Measurements from ENCODE around the gene RIN3. TPM values are rescaled to one million over a fixed set of nuclear protein-coding genes. Genes with fewer than 3 reads are reported as not detected.

Gene RIN3
- total and polyA plus RNA-seq, 2 donors (not counting 3 experiments of a cell fraction or from before 2014, with no cell fraction given) = 5.1 to 20.8 TPM

DNA sequence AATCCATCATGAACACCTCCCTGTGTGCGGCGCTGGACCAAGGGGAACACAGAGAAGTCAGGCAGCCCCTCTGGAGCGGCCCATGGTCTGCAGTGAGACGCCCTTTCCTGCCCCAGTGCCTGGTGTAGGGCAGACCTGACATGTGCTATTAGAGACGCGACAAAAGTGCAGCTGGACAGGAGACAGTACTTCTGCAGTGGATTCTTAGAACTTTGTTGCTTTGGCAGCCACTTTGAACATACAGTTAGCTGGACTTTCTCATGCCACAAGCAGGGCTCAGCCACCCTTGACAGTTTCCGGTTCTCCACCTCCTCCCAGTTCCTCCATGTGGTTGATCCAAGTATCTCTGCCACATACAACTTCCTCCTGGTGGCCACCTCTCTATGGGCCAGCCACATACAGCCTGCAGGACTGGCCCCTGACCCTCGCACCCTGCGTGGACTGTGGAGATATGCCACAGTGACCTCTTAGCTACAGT is 188.9 kb downstream of the RIN3 start:
- Histone ChIP-seq H3K27ac (ENCODE audit: insufficient read depth, low read depth, low read length) (no peak overlapping the region), H4K20me1 (replicated peaks; ENCODE audit: control insufficient read depth, extremely low read depth, insufficient read depth, low read length) (no peaks in the 10 kb centered on the region), H3K79me2 (ENCODE audit: control insufficient read depth, insufficient read depth, low read length) (no peaks in the 10 kb centered on the region), H3K9me1 (replicated peaks; ENCODE audit: control insufficient read depth, extremely low read depth, insufficient read depth, low read length) (no peaks in the 10 kb centered on the region), H3K27me3 (ENCODE audit: control insufficient read depth in 2 of 2, insufficient read depth in 2 of 2, low read length in 2 of 2) (peaks cover 0 to 2% of the 10 kb centered on the region in 2 experiments), H3K36me3 (ENCODE audit: control insufficient read depth in 2 of 2, extremely low read depth in 1 of 2, insufficient read depth in 2 of 2, low read length in 2 of 2) (peaks cover 0 to 5% of the 10 kb centered on the region in 2 experiments), H3K4me1 (ENCODE audit: control insufficient read depth, extremely low read depth, insufficient read depth, low read length) (no peaks in the 10 kb centered on the region), H2AFZ (ENCODE audit: low read depth, low read length) (no peak overlapping the region), H3K4me2 (ENCODE audit: insufficient read depth, low read length) (no peak overlapping the region), H3K9me3 (replicated peaks; ENCODE audit: control insufficient read depth, insufficient read depth, low read length) (no peaks in the 10 kb centered on the region), H3K4me3 (replicated peaks in 1 of 3; ENCODE audit: insufficient read depth in 1 of 3, low read depth in 1 of 3, low read length in 3 of 3) (no peak overlapping the region), H3K9ac (replicated peaks; ENCODE audit: extremely low read depth, insufficient read depth, low read length) (no peak overlapping the region)
- ChIA-PET CTCF (interaction anchor here (1.6 kb wide), 1 partner anchor 82 kb away, joined by 4 read pairs; no protein-coding TSS in a partner anchor), POLR2A (no interaction called here)
- TF ChIP-seq JUN (IDR thresholded peaks at IDR 0.05; ENCODE audit: borderline replicate concordance, insufficient read depth, insufficient read length, low read depth) (no peak), FOS (IDR thresholded peaks at IDR 0.05; ENCODE audit: borderline replicate concordance, insufficient read depth, low read length) (no peak), EZH2 (IDR thresholded peaks at IDR 0.05; ENCODE audit: borderline replicate concordance, low read depth, low read length, severe bottlenecking) (no peak), POLR2AphosphoS5 (IDR thresholded peaks at IDR 0.05; ENCODE audit: insufficient read depth, low read depth, low read length) (no peak), POLR2A (IDR thresholded peaks at IDR 0.05; ENCODE audit: low read depth, low read length) (no peak), GATA2 (IDR thresholded peaks at IDR 0.05; ENCODE audit: insufficient read depth, insufficient read length, low read depth, low read length) (no peak), MYC (IDR thresholded peaks at IDR 0.05; ENCODE audit: low read depth, low read length) (no peak)
- TF ChIP-seq, protein P1, sequence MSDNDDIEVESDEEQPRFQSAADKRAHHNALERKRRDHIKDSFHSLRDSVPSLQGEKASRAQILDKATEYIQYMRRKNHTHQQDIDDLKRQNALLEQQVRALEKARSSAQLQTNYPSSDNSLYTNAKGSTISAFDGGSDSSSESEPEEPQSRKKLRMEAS (IDR thresholded peaks at IDR 0.05; ENCODE audit: insufficient read depth, insufficient read length) = no peak
- TF ChIP-seq, protein P2, sequence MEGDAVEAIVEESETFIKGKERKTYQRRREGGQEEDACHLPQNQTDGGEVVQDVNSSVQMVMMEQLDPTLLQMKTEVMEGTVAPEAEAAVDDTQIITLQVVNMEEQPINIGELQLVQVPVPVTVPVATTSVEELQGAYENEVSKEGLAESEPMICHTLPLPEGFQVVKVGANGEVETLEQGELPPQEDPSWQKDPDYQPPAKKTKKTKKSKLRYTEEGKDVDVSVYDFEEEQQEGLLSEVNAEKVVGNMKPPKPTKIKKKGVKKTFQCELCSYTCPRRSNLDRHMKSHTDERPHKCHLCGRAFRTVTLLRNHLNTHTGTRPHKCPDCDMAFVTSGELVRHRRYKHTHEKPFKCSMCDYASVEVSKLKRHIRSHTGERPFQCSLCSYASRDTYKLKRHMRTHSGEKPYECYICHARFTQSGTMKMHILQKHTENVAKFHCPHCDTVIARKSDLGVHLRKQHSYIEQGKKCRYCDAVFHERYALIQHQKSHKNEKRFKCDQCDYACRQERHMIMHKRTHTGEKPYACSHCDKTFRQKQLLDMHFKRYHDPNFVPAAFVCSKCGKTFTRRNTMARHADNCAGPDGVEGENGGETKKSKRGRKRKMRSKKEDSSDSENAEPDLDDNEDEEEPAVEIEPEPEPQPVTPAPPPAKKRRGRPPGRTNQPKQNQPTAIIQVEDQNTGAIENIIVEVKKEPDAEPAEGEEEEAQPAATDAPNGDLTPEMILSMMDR (IDR thresholded peaks at IDR 0.05; ENCODE audit: extremely low read depth in 1 of 2, insufficient read depth in 1 of 2, low read depth in 1 of 2, low read length in 2 of 2) = no peak
- intact Hi-C loops (cut with micrococcal nuclease) = no loop called here
- no peak for FAIRE-seq
- dilution Hi-C loops (cut with MboI; ENCODE audit: extremely low pct_ligation_motif_present, low sequenced_read_pairs) = no loop called here
- DNase-seq (ENCODE audit: low read depth, low spot score) = no peak
- no TSS peak for BruUV-seq (replicated peaks)
